HG03175 (cell line): ENCODE measurements around the gene BMP2K.

ENCODE experiments used
- ATAC-seq: cut with Tn5 transposase; IDR thresholded peaks from one replicate; pipeline ENCODE4 v1.9.1; 2021; ENCODE audit warnings: mild to moderate bottlenecking, moderate library complexity; ENCODE audit not compliant: unreplicated experiment

The BMP2K gene

GRCh38 chr4:78763763-78764387 is 12.3 kb upstream of the BMP2K start:
- ATAC-seq = no peak

DNA sequence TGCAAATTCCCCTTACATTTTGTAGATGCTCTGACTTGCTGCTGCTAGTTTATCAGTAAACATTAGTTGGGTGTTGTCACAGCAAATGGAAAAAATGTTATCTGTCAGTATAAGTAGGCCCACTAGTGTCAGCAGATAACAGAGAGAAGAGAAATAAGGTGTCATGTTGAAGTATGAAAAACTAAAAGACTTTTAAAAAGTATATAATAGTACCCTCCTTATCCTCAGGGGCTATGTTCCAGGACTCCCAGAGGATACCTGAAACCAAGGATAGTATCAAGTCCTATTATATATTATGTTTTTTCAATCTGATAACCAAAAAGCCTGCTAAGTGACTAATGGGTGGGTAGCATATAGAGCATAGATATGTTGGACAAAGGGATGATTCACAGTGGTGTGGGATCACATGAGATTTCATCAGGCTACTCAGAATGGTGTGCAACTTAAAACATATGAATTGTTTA is 11.6 kb upstream of the BMP2K start:
- no peak for ATAC-seq

- no peak for ATAC-seq
Observed at GRCh38 chr4:78765432-78766006, 10.6 kb upstream of the BMP2K start.

- ATAC-seq = no peak
Observed at GRCh38 chr4:78766026-78766425, 10.1 kb upstream of the BMP2K start.

GRCh38 chr4:78766650-78767049 is 9.5 kb upstream of the BMP2K start:
- ATAC-seq = peak; percentile 93

GRCh38 chr4:78767350-78767749 is 8.8 kb upstream of the BMP2K start:
- peak; percentile 60 for ATAC-seq

DNA sequence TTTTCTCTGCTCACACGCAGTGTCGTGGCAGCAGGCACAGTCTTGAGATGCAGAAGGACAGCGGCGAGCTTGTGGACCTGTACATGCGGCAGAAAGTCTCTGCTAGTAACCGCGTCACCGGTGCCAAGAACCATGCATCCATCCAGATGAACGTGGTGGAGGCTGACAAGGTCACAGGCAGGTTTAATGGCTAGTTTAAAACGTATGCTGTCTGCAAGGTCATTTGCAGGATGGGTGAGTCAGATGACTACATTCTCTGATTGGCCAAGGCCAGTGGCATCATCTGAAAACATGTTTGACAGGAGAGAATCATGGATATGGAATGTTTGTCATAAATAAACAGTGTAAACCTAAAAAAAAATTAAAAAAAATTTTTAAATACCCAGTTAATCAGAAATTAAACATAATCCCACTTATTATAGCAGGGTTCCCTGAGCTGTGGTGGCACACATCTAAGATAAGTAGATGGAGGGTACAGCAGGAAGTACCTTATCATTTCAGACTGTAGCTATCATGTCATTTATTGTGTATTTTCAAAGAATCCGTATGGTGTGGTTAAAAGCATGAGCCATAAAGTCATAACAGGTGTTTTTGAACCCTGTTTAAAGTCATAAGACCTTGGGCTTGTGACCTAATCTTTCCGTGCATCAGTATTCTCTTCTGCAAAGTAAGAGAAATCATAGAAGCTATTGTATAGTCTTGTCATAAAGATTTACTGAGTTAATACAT is 7.5 kb upstream of the BMP2K start:
- ATAC-seq = no peak

DNA sequence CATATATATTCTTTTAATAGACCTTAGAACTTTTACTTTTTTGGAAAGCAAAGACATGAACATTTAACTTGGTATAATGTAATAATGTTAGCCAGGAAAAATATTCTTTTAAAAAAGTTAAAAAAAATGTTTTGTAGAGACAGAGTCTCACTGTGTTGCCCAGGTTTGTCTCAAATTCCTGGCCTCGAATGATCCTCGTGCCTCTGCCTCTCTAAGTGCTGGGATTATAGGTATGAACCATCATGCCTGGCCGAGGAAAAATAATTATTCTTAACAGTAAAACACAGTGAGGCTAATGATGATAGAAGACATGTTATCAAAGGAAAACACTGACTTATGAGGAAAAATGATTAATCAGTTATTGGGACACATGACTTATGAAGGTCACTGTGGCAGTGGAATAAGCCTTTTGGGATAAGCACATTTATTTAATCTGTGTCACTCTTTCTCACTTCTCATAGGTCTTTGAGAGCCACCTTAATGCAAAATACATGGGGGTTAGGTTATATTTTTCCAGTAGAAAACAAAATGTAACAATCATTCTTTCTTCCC is 6.0 kb upstream of the BMP2K start:
- ATAC-seq = no peak

- ATAC-seq = no peak
Observed at GRCh38 chr4:78772526-78773091, 3.5 kb upstream of the BMP2K start.

- ATAC-seq = no peak
Observed at GRCh38 chr4:78774417-78774816, 1.7 kb upstream of the BMP2K start.

GRCh38 chr4:78775303-78776078 is 659 bp upstream of the BMP2K start:
- peak; percentile 61 for ATAC-seq

GRCh38 chr4:78776729-78777575 is 802 bp downstream of the BMP2K start:
- peak; percentile 41 for ATAC-seq

DNA sequence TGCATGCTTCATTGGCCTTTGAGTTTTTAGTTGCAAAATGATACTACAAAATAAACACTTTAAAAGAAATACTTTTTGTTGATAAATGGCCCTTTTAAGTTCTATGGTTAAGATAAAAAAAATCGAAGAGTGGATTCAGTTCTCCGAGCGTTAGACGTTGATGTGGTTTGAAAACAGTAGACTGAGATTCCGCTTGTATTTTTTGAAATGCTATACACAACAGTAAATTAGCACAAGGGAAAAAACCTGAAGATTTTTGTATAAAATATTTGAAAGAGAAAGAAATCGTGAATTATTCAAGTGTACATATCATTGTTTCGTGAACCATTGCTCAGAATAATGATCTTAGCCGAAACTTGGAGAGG is 1.4 kb downstream of the BMP2K start:
- ATAC-seq = no peak

DNA sequence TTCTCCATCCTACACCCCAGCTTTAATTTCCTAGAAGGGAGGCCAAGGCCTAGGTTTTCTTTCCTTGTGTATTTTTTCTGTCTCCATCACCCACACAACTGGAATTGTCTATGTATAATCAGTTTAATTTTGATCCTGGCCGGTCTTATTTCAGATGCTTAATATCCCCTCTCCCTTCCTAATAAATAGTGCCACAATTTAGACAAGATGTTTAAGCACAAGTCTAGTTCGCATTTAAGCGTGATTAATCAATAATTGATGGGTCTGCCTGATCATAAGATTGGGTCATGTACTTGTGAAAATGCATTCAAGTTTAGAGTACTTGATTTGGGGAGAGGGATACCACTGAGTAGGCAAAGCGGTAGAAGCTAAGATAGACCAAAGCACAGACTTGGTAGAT is 2.4 kb downstream of the BMP2K start:
- ATAC-seq = no peak

GRCh38 chr4:78779280-78779679 is 3.1 kb downstream of the BMP2K start:
- no peak for ATAC-seq

DNA sequence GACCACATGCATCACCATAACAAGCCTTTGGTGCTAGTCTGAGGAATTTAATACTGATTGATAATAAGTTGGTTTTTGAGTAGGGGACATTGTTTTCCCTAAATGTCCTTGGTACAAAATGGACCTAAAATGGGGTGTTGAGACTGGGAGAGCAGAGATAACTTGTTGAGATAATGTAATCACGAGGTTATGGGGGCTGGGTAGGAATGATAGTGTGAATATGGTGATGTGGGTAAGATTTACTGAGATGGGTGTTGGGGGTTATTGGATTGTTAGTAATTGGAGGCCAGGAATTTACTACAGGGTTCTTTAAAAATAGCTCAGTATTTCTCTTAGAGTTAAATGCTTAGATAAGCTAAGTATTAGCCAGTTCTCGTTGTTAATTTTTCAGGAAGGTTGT is 3.9 kb downstream of the BMP2K start:
- no peak for ATAC-seq

GRCh38 chr4:78781139-78781538 is 5.0 kb downstream of the BMP2K start:
- no peak for ATAC-seq

GRCh38 chr4:78781924-78782323 is 5.8 kb downstream of the BMP2K start:
- ATAC-seq = no peak

GRCh38 chr4:78784236-78784865 is 8.2 kb downstream of the BMP2K start:
- no peak for ATAC-seq
